Smooth muscle cell (in vitro differentiated cells): ENCODE measurements around the gene EMID1. TPM values are rescaled to one million over a fixed set of nuclear protein-coding genes. Genes with fewer than 3 reads are reported as not detected.
"Not testable (repeated sequence)": the region's sequence is repeated elsewhere in the genome, so short reads cannot be mapped to it uniquely, and the experiment has no call there.

Experiments
- DNase-seq: peaks from one replicate; lab custom pipeline; 2025; ENCODE audit not compliant: unreplicated experiment; lab: John Stamatoyannopoulos, UW
- H2AFZ ChIP-seq: fragments of 200-600 bp; sonication (generic); 2 replicates; pipeline ENCODE4 v1.6.0; 2016; ENCODE audit warnings: antibody characterized with exemption, low read depth, mild to moderate bottlenecking
- H3F3A ChIP-seq: fragments of 200-600 bp; sonication (generic); 2 replicates; pipeline ENCODE4 v1.6.0; 2017; ENCODE audit warnings: antibody characterized with exemption, low read depth
- H3K27ac ChIP-seq: fragments of 200-600 bp; sonication (generic); 2 replicates; pipeline ENCODE4 v1.5.1; 2016; ENCODE audit warnings: low read depth, mild to moderate bottlenecking
- H3K27me3 ChIP-seq: fragments of 200-600 bp; sonication (generic); 2 replicates; pipeline ENCODE4 v1.6.1; 2016; ENCODE audit warnings: low read depth, mild to moderate bottlenecking
- H3K36me3 ChIP-seq: fragments of 200-600 bp; sonication (generic); 2 replicates; pipeline ENCODE4 v1.5.1; 2016; ENCODE audit warnings: low read depth
- H3K4me1 ChIP-seq: fragments of 200-600 bp; sonication (generic); 2 replicates; pipeline ENCODE4 v1.5.1; 2016; ENCODE audit warnings: low read depth
- H3K4me2 ChIP-seq: fragments of 200-600 bp; sonication (generic); 2 replicates; pipeline ENCODE4 v1.6.0; 2016; ENCODE audit warnings: mild to moderate bottlenecking
- H3K4me3 ChIP-seq: fragments of 200-600 bp; sonication (generic); 2 replicates; pipeline ENCODE4 v1.5.1; 2016; ENCODE audit warnings: mild to moderate bottlenecking
- H3K79me2 ChIP-seq: fragments of 200-600 bp; sonication (generic); 2 replicates; pipeline ENCODE4 v1.6.0; 2016; ENCODE audit warnings: low read depth, mild to moderate bottlenecking
- H3K9ac ChIP-seq: fragments of 200-600 bp; sonication (generic); 2 replicates; pipeline ENCODE4 v1.6.0; 2016; ENCODE audit warnings: low read depth
- H3K9me3 ChIP-seq: fragments of 200-600 bp; sonication (generic); replicated peaks from 2 replicates; pipeline ENCODE4 v1.5.1; 2016; ENCODE audit warnings: low read depth
- H4K20me1 ChIP-seq: fragments of 200-600 bp; sonication (generic); 2 replicates; pipeline ENCODE4 v1.6.0; 2016; ENCODE audit warnings: low read depth
- CTCF ChIP-seq: fragments of 200-600 bp; sonication (generic); IDR thresholded peaks from 2 replicates; pipeline ENCODE4 v1.5.1; 2017; ENCODE audit warnings: borderline replicate concordance, mild to moderate bottlenecking, antibody characterized with exemption; ENCODE audit not compliant: insufficient read depth, poor library complexity, severe bottlenecking
- WGBS: methylation state at CpG from one replicate; pipeline ENCODE4 v1.1.7; 2016; ENCODE audit warnings: low lambda C conversion rate; 5-methylcytosine and 5-hydroxymethylcytosine counted together
- polyA plus RNA-seq: library from polyadenylated mRNA; unstranded; fragments of >200 nt; fragmentation: Nextera tagmentation; extraction: Ambion mirVana; gene quantifications from 2 replicates; pipeline ENCODE4 v1.2.1, GENCODE V29; 2016
- total RNA-seq: library from RNA; depleted of rRNA; stranded (reverse); fragments of >200 nt; gene quantifications from 2 replicates; pipeline ENCODE4 v1.2.3, GENCODE V29; 2014

EMID1 gene
- total and polyA plus RNA-seq, 2 experiments from 2014 or later: 1.1 to 3.9 TPM

- Histone ChIP-seq H3K4me2 (no peak overlapping the region), H2AFZ (no peak overlapping the region), H3K27ac (no peak overlapping the region), H3K4me3 (no peak overlapping the region), H3K4me1 (no peaks in the 10 kb centered on the region), H3K9ac (no peak overlapping the region), H3F3A (no peaks in the 10 kb centered on the region), H3K9me3 (no peaks in the 10 kb centered on the region), H3K27me3 (no peaks in the 10 kb centered on the region), H4K20me1 (no peaks in the 10 kb centered on the region), H3K79me2 (no peaks in the 10 kb centered on the region), H3K36me3 (no peaks in the 10 kb centered on the region)
- DNase-seq: no peak
- no peak for TF ChIP-seq CTCF
- 87% methylated on average over 11 of the region's 11 CpGs for WGBS
Observed at GRCh38 chr22:29243874-29244446, 38.3 kb downstream of the EMID1 start.

GRCh38 chr22:29244785-29245625, 39.3 kb downstream of the EMID1 start:
- Histone ChIP-seq H4K20me1 (no peaks in the 10 kb centered on the region), H2AFZ (no peak overlapping the region), H3K9me3 (no peaks in the 10 kb centered on the region), H3F3A (no peaks in the 10 kb centered on the region), H3K4me1 (no peaks in the 10 kb centered on the region), H3K9ac (no peak overlapping the region), H3K4me3 (no peak overlapping the region), H3K79me2 (no peaks in the 10 kb centered on the region), H3K36me3 (no peaks in the 10 kb centered on the region), H3K27ac (no peak overlapping the region), H3K27me3 (no peaks in the 10 kb centered on the region), H3K4me2 (no peak overlapping the region)
- no peak for DNase-seq
- no peak for TF ChIP-seq CTCF
- WGBS: 75% methylated on average over 7 of the region's 7 CpGs

GRCh38 chr22:29245626-29246385, 40.1 kb downstream of the EMID1 start:
- Histone ChIP-seq H3K4me3 (no peak overlapping the region), H3K79me2 (no peaks in the 10 kb centered on the region), H3K9ac (no peak overlapping the region), H3K4me1 (no peaks in the 10 kb centered on the region), H4K20me1 (no peaks in the 10 kb centered on the region), H3K36me3 (no peaks in the 10 kb centered on the region), H2AFZ (no peak overlapping the region), H3K9me3 (no peaks in the 10 kb centered on the region), H3K27me3 (no peaks in the 10 kb centered on the region), H3K4me2 (no peak overlapping the region), H3F3A (no peaks in the 10 kb centered on the region), H3K27ac (no peak overlapping the region)
- WGBS: 52% methylated on average over 11 of the region's 11 CpGs
- TF ChIP-seq CTCF: peak; percentile 96
- DNase-seq: peak; percentile 16

- not testable (repeated sequence) for H3K9ac ChIP-seq, H3K4me2 ChIP-seq, H3K79me2 ChIP-seq, H3K27me3 ChIP-seq, H3K27ac ChIP-seq, H3K36me3 ChIP-seq, H3K9me3 ChIP-seq, DNase-seq, H3K4me1 ChIP-seq, H4K20me1 ChIP-seq, H3K4me3 ChIP-seq, H2AFZ ChIP-seq, H3F3A ChIP-seq
- WGBS: 96% methylated on average over 10 of the region's 10 CpGs
Observed at GRCh38 chr22:29247891-29248290, 42.2 kb downstream of the EMID1 start.
